GM18873 (cell line): Measurements from ENCODE around the gene RSPH6A.

Source experiments
- ATAC-seq: cut with Tn5 transposase; IDR thresholded peaks from one replicate; pipeline ENCODE4 v1.9.1; 2021; ENCODE audit warnings: mild to moderate bottlenecking, moderate library complexity, moderate number of reproducible peaks; ENCODE audit not compliant: unreplicated experiment, low FRiP score

The RSPH6A gene

GRCh38 chr19:45782162-45782691 lies 32.9 kb downstream of the RSPH6A start, which contains the start of gene DMPK:
Gene DMPK (minus strand): TSS chr19:45782490. CDS start chr19:45782352, 138 bp downstream.
- ATAC-seq, result no peak

- no peak for ATAC-seq
Observed at GRCh38 chr19:45781214-45782161, 33.6 kb downstream of the RSPH6A start.

GRCh38 chr19:45780448-45781213 lies 34.5 kb downstream of the RSPH6A start:
- no peak for ATAC-seq

- ATAC-seq, result no peak
Observed at GRCh38 chr19:45780146-45780447, 35.0 kb downstream of the RSPH6A start.

- ATAC-seq, result no peak
Observed at GRCh38 chr19:45779231-45780145, 35.6 kb downstream of the RSPH6A start.

GRCh38 chr19:45778010-45778661 lies 37.0 kb downstream of the RSPH6A start:
- no peak for ATAC-seq

GRCh38 chr19:45777395-45777961 lies 37.6 kb downstream of the RSPH6A start:
- no peak for ATAC-seq

GRCh38 chr19:45774765-45775164 lies 40.3 kb downstream of the RSPH6A start:
- ATAC-seq, result no peak

GRCh38 chr19:45773384-45773783 lies 41.7 kb downstream of the RSPH6A start:
- ATAC-seq, result no peak

- ATAC-seq, result no peak
Observed at GRCh38 chr19:45772912-45773311, 42.2 kb downstream of the RSPH6A start.

- ATAC-seq, result no peak
Observed at GRCh38 chr19:45772130-45772840, 42.8 kb downstream of the RSPH6A start.

- ATAC-seq, result no peak
Observed at GRCh38 chr19:45771311-45771933, 43.7 kb downstream of the RSPH6A start.

- no peak for ATAC-seq
Observed at GRCh38 chr19:45770192-45771101, 44.7 kb downstream of the RSPH6A start.

- ATAC-seq, result no peak
Observed at GRCh38 chr19:45769821-45770191, 45.3 kb downstream of the RSPH6A start.

- ATAC-seq, result peak; percentile 66
Observed at GRCh38 chr19:45768984-45769782, 45.9 kb downstream of the RSPH6A start, which contains the start of gene SIX5. Gene SIX5 (minus strand): TSS chr19:45769252. CDS start chr19:45768844, 408 bp downstream.

GRCh38 chr19:45768655-45768983 lies 46.5 kb downstream of the RSPH6A start:
- no peak for ATAC-seq
